Endothelial cell of umbilical vein (primary cell): ENCODE measurements around the gene ADAM19.

Experiments
- CTCF ChIP-seq, 2 donors: IDR thresholded peaks; 1 replicate in 1 of 2; 2 replicates in 1 of 2; pipeline ENCODE4 v1.5.1; 2011; ENCODE audit warnings: low read length in 2 of 2, mild to moderate bottlenecking in 2 of 2, moderate library complexity in 2 of 2, control low read depth in 1 of 2, inconsistent platforms in 1 of 2, low read depth in 1 of 2; ENCODE audit not compliant: insufficient read depth in 1 of 2; ENCODE audit errors: extremely low read depth in 1 of 2
- EZH2 ChIP-seq: IDR thresholded peaks from 2 replicates; pipeline ENCODE4 v1.6.1; 2012; ENCODE audit warnings: borderline replicate concordance, low read depth, mild to moderate bottlenecking, moderate library complexity, low read length, inconsistent platforms; ENCODE audit not compliant: severe bottlenecking
- FOS ChIP-seq: IDR thresholded peaks from 2 replicates; pipeline ENCODE4 v1.6.1; 2011; ENCODE audit warnings: mild to moderate bottlenecking, low read length, moderate library complexity, borderline replicate concordance; ENCODE audit not compliant: insufficient read depth
- JUN ChIP-seq: IDR thresholded peaks from 2 replicates; pipeline ENCODE4 v1.6.1; 2011; ENCODE audit warnings: borderline replicate concordance, low read depth; ENCODE audit not compliant: insufficient read length, insufficient read depth
- MAX ChIP-seq: IDR thresholded peaks from 2 replicates; pipeline ENCODE4 v1.6.1; 2011; ENCODE audit not compliant: insufficient read depth, insufficient read length
- MYC ChIP-seq: IDR thresholded peaks from one replicate; pipeline ENCODE4 v1.6.1; 2011; ENCODE audit warnings: mild to moderate bottlenecking, low read depth, low read length
- POLR2A ChIP-seq: IDR thresholded peaks from 2 replicates; pipeline ENCODE4 v1.6.1; 2012; ENCODE audit warnings: low read depth, mild to moderate bottlenecking, control low read depth, low read length
- POLR2AphosphoS5 ChIP-seq: IDR thresholded peaks from 2 replicates; pipeline ENCODE4 v1.6.1; 2012; ENCODE audit warnings: low read depth, mild to moderate bottlenecking, control low read depth, low read length, moderate library complexity; ENCODE audit not compliant: insufficient read depth

GRCh38 chr5:157496864-157497263, 78.7 kb downstream of the ADAM19 start:
- TF ChIP-seq CTCF (IDR thresholded peaks at IDR 0.05; ENCODE audit: extremely low read depth in 1 of 2, insufficient read depth in 1 of 2, low read depth in 1 of 2, low read length in 2 of 2) (no peak), POLR2A (no peak), EZH2 (no peak), POLR2AphosphoS5 (no peak), FOS (no peak), MAX (no peak), JUN (no peak), MYC (no peak)
